Measurements from ENCODE around the gene TWIST2. TPM values are rescaled to one million over a fixed set of nuclear protein-coding genes. Genes with fewer than 3 reads are reported as not detected.

TWIST2 gene
- total RNA-seq, 2 experiments from 2014 or later: not detected

GRCh38 chr2:238913931-238914647 is 66.2 kb downstream of the TWIST2 start:
- no peak for ATAC-seq
- POLR2A ChIA-PET: no interaction called here
- CTCF ChIA-PET: no interaction called here
- H3K27me3 Mint-ChIP-seq: no peaks in the 10 kb centered on the region
- no peaks in the 10 kb centered on the region for H3K36me3 Mint-ChIP-seq (ENCODE audit: low read depth)
- no peaks in the 10 kb centered on the region for H3K4me1 Mint-ChIP-seq (ENCODE audit: low read depth)
- no peak for TF ChIP-seq CTCF (IDR thresholded peaks at IDR 0.05)
- intact Hi-C loops (cut with micrococcal nuclease): no loop called here
- no peak overlapping the region for H3K4me3 Mint-ChIP-seq
- no peaks in the 10 kb centered on the region for H3K9me3 Mint-ChIP-seq
- DNase-seq: no peak
- H3K27ac Mint-ChIP-seq: no peak overlapping the region

GRCh38 chr2:238914648-238915015 is 66.7 kb downstream of the TWIST2 start:
- Mint-ChIP-seq H3K4me3 (no peak overlapping the region), H3K27me3 (no peaks in the 10 kb centered on the region), H3K27ac (no peak overlapping the region), H3K4me1 (ENCODE audit: low read depth) (no peaks in the 10 kb centered on the region), H3K36me3 (ENCODE audit: low read depth) (no peaks in the 10 kb centered on the region), H3K9me3 (no peaks in the 10 kb centered on the region)
- POLR2A ChIA-PET: no interaction called here
- DNase-seq (no peak), ATAC-seq (no peak)
- TF ChIP-seq CTCF (IDR thresholded peaks at IDR 0.05): no peak
- intact Hi-C loops (cut with micrococcal nuclease): no loop called here
- CTCF ChIA-PET: no interaction called here

- ChIA-PET CTCF (no interaction called here), POLR2A (no interaction called here)
- H3K27me3 Mint-ChIP-seq: no peaks in the 10 kb centered on the region
- ATAC-seq: no peak
- no peak overlapping the region for H3K4me3 Mint-ChIP-seq
- no peak for TF ChIP-seq CTCF (IDR thresholded peaks at IDR 0.05)
- no peak for DNase-seq
- H3K9me3 Mint-ChIP-seq: no peaks in the 10 kb centered on the region
- no peaks in the 10 kb centered on the region for H3K36me3 Mint-ChIP-seq (ENCODE audit: low read depth)
- intact Hi-C loops (cut with micrococcal nuclease): no loop called here
- no peaks in the 10 kb centered on the region for H3K4me1 Mint-ChIP-seq (ENCODE audit: low read depth)
- no peak overlapping the region for H3K27ac Mint-ChIP-seq
Observed at GRCh38 chr2:238915196-238915595, 67.3 kb downstream of the TWIST2 start.

- Mint-ChIP-seq H3K9me3 (no peaks in the 10 kb centered on the region), H3K27ac (no peak overlapping the region), H3K4me1 (ENCODE audit: low read depth) (no peaks in the 10 kb centered on the region), H3K36me3 (ENCODE audit: low read depth) (no peaks in the 10 kb centered on the region), H3K4me3 (no peak overlapping the region), H3K27me3 (no peaks in the 10 kb centered on the region)
- ATAC-seq (no peak), DNase-seq (no peak)
- CTCF ChIA-PET: no interaction called here
- no peak for TF ChIP-seq CTCF (IDR thresholded peaks at IDR 0.05)
- intact Hi-C loops (cut with micrococcal nuclease): no loop called here
- POLR2A ChIA-PET: no interaction called here
Observed at GRCh38 chr2:238915596-238915995, 67.7 kb downstream of the TWIST2 start.

GRCh38 chr2:238916176-238916874 is 68.4 kb downstream of the TWIST2 start:
- POLR2A ChIA-PET: no interaction called here
- intact Hi-C loops (cut with micrococcal nuclease): no loop called here
- CTCF ChIA-PET: no interaction called here
- Mint-ChIP-seq H3K9me3 (no peaks in the 10 kb centered on the region), H3K27ac (no peak overlapping the region), H3K27me3 (no peaks in the 10 kb centered on the region), H3K4me1 (ENCODE audit: low read depth) (no peaks in the 10 kb centered on the region), H3K36me3 (ENCODE audit: low read depth) (no peaks in the 10 kb centered on the region), H3K4me3 (no peak overlapping the region)
- ATAC-seq (no peak), DNase-seq (no peak)
- no peak for TF ChIP-seq CTCF (IDR thresholded peaks at IDR 0.05)

Measured in activated CD8-positive, alpha-beta T cell treated with anti-CD3 and anti-CD28 coated beads for 36 hours (primary cell).